Measurements from ENCODE around the gene HLA-C.
A peak's percentile ranks its signal among the peaks of the same experiment; 100 is the strongest.
"Not testable (repeated sequence)": the region's sequence is repeated elsewhere in the genome, so short reads cannot be mapped to it uniquely, and the experiment has no call there.

Gene HLA-C

DNA sequence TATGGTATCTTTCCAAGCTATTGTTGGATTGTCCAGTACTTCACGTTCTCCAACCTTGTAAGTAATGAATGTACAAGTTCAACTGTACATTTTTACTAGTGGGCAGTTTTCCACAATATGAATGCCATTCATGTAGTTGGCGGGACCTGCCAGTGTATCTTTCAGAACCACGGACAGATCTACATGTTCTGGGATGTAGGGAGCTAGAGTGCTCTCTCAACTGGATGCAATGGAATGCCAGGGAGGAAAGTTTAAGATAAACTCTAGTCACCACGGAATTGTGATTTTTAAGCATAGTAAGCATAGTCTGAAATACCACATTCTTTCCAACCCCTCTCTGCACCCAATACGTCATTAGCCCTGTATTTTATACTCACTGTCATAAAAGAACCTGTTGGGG lies 21.5 kb upstream of the HLA-C start:
- no peak overlapping the region for H3K4me3 ChIP-seq (replicated peaks; ENCODE audit: low read depth, low read length)
- peak; percentile 58 for DNase-seq (ENCODE audit: low read depth)
- no peak for TF ChIP-seq CTCF (IDR thresholded peaks at IDR 0.05; ENCODE audit: low read length, missing control alignments)

GRCh38 chr6:31289788-31290187 lies 17.9 kb upstream of the HLA-C start:
- no peak for DNase-seq (ENCODE audit: low read depth)
- no peak for TF ChIP-seq CTCF (IDR thresholded peaks at IDR 0.05; ENCODE audit: low read length, missing control alignments)
- no peak overlapping the region for H3K4me3 ChIP-seq (replicated peaks; ENCODE audit: low read depth, low read length)

DNA sequence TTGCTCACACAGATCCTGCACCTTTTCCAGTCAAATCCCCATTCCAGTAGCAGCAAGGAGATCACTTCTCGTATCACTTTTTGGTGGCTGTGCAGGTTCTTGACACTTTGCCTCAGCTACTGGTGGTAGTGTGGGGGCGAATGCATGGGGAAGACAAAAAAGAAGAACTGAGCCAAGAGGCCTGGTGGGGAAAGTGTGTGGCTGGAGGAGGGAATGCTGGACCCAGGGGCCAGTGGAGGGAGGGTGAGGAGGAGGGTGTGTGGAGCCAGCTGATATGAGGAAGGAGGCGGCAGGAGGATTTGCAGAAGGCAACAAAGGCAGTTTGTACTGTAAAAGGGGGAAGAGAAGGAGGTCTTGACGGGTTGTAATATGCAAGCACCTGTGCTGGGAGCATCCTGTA lies 15.7 kb upstream of the HLA-C start:
- no peak for DNase-seq (ENCODE audit: low read depth)
- no peak for TF ChIP-seq CTCF (IDR thresholded peaks at IDR 0.05; ENCODE audit: low read length, missing control alignments)
- no peak overlapping the region for H3K4me3 ChIP-seq (replicated peaks; ENCODE audit: low read depth, low read length)

DNA sequence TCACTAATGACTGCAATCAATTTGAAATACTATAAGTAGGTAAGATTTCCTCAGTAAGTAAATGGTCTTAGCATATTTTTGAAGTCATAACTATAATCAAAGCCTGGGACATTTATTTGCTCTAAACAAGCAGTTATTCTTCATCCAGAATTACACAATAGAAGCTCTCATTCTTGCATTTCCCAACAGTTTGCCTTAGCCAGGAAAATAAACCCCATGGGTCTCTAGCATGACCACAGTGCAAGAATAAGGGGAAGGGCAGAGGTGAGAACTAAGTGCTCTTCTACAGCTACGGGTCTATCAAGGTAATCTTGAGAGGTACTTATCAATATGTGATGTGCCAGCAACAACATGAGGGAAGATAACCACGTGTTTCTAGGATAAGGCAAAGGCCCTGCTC lies 14.1 kb upstream of the HLA-C start:
- H3K4me3 ChIP-seq (replicated peaks; ENCODE audit: low read depth, low read length): no peak overlapping the region
- DNase-seq (ENCODE audit: low read depth): no peak
- TF ChIP-seq CTCF (IDR thresholded peaks at IDR 0.05; ENCODE audit: low read length, missing control alignments): no peak

GRCh38 chr6:31285486-31285885 lies 13.6 kb upstream of the HLA-C start:
- no peak for DNase-seq (ENCODE audit: low read depth)
- TF ChIP-seq CTCF (IDR thresholded peaks at IDR 0.05; ENCODE audit: low read length, missing control alignments): no peak
- H3K4me3 ChIP-seq (replicated peaks; ENCODE audit: low read depth, low read length): no peak overlapping the region

DNA sequence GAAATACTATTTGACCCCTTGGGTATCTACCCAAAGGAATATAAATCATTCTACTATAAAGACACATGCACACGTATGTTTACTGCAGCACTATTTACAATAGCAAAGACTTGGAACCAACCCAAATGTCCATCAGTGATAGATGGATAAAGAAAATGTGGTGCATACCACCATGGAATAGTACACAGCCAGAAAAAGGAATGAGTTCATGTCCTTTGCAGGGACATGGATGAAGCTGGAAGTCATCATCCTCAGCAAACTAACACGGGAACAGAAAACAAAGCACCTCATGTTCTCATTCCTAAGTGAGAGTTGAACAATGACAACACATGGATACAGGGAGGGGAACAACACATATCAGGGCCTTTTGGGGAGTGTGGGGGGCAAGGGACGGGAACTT lies 7.8 kb upstream of the HLA-C start:
- H3K4me3 ChIP-seq (replicated peaks; ENCODE audit: low read depth, low read length); DNase-seq (ENCODE audit: low read depth): not testable (repeated sequence)

GRCh38 chr6:31272836-31273626 lies 1.1 kb upstream of the HLA-C start:
- no peak for TF ChIP-seq CTCF (IDR thresholded peaks at IDR 0.05; ENCODE audit: low read length, missing control alignments)
- no peak overlapping the region for H3K4me3 ChIP-seq (replicated peaks; ENCODE audit: low read depth, low read length)
- no peak for DNase-seq (ENCODE audit: low read depth)

All from fibroblast of pulmonary artery (primary cell).